Activated CD4-positive, alpha-beta T cell treated with anti-CD3 and anti-CD28 coated beads, Interleukin-2, amount 50 U/mL, for 16 hours (primary cell): ENCODE measurements around the gene CELF5.
"Not testable (repeated sequence)": the region's sequence is repeated elsewhere in the genome, so short reads cannot be mapped to it uniquely, and the experiment has no call there.

Source experiments
- DNase-seq: peaks from one replicate; pipeline ENCODE4 v3.0.0-alpha.2; 2020

CELF5 gene

GRCh38 chr19:3295581-3295980 is 71.1 kb downstream of the CELF5 start:
- no peak for DNase-seq

GRCh38 chr19:3296034-3296433 is 71.6 kb downstream of the CELF5 start:
- DNase-seq = no peak

- no peak for DNase-seq
Observed at GRCh38 chr19:3296446-3296845, 72.0 kb downstream of the CELF5 start.

GRCh38 chr19:3298853-3299449 is 74.5 kb downstream of the CELF5 start:
- no peak for DNase-seq

DNA sequence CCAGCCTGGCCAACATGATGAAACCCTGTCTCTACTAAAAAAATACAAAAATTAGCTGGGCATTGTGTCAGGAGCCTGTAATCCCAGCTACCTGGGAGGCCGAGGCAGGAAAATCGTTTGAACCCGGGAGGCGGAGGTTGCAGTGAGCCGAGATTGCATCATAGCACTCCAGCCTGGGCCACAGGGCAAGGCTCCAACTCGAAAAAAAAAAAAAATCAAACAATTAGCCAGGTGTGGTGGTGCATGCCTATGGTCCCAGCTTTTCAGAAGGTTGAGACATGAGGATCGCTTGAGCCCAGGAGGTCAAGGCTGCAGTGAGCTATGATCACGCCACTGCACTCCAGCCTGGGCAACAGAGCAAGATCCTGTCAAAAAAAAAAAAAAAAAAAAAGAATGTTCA is 76.1 kb downstream of the CELF5 start:
- not testable (repeated sequence) for DNase-seq

GRCh38 chr19:3302755-3303154 is 78.3 kb downstream of the CELF5 start:
- peak; percentile 6 for DNase-seq

DNA sequence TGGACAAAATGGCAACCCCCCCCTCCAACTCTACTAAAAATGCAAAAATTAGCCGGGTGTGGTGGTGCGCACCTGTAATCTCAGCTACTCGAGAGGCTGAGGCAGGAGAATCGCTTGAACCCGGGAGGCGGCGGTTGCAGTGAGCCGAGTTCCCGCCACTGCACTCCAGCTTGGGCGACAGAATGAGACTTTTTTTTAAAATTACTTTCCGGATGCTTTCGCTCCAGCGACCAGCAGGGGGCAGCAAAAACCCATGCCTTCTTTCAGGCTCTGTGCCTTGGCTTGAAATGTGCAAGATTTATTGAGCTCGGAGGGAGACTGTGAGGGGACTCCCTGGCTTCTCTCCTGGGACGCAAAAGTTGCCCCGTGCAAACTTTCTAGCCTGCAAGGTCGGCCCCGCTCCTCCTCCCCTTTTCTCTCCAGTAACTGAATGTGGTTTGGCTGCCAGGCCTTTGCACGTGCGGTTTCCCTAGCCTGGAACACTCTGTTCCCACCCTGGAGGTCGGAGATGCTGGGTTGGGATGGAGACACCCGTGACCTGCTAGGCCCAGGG is 80.5 kb downstream of the CELF5 start:
- DNase-seq = peak; percentile 74

DNA sequence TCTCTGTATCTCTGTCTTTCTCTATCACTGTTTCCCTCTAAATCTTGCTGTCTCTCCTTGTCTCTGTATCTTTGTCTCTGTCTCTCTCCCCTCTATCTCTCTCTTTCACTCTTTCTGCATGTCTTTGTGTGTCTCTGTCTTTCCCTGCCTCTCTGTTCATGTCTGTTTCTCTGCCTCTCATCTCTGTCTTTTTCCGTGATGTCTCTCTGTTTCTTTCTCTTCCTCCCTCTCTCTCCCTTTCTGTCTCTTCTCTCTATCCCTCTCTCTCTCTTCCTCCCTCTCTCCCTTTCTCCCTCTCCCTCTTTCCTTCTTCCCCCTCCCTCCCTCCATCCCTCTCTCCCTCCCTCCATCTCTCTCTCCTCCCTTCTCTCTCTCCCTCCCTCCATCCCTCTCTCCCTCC is 85.3 kb downstream of the CELF5 start:
- no peak for DNase-seq

GRCh38 chr19:3310280-3310679 is 85.8 kb downstream of the CELF5 start:
- DNase-seq = no peak

DNA sequence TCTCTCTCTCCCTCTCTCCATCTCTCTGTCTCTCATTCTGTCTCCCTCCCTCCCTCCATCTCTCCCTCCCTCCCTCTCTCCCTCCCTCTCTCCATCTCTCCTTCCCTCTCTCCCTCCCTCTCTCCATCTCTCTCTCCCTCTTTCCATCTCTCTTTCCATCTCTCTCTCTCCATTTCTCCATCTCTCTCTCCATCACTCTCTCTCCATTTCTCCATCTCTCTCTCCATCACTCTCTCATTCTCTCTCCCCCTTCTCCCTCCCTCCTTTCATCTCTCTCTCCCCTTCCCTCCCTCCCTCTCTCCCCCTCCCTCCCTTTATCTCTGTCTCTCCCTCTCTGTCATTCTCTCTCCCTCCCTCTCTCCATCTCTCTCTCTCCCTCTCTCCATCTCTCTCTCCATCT is 86.2 kb downstream of the CELF5 start:
- no peak for DNase-seq

DNA sequence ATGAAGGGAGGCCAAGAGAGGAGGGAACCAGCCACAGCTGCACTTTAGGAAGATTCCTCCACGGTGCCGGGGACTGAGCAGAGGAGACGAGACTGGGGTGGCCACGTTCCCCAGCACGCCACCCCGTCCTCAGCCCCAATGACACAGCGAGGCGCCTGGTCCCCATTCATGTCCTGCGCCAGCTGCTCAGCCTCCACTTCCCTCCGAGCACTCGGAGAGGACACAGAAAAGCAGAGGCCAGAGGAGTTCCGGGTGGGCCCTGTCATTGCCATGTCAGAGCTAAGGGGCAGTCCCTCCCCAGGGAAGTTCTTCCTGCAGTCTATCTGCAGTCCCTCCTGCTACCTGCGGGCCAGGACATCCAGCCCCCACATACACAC is 88.7 kb downstream of the CELF5 start:
- no peak for DNase-seq

- no peak for DNase-seq
Observed at GRCh38 chr19:3314962-3315675, 90.7 kb downstream of the CELF5 start.

DNA sequence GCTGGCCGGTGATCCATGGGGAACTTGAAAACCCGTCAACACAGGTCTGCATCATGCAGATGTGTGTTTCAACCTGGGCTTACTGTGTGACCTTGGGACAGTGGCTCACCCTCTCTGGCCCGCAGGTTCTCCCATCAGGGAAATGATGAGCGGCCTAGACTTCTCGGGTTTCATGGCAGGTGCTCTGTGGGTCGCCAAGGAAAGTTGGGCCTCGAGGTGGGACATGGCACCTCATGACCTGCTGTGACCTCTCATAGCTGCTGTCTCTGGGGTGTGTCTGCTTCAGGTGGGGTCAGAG is 91.2 kb downstream of the CELF5 start:
- DNase-seq = no peak

DNA sequence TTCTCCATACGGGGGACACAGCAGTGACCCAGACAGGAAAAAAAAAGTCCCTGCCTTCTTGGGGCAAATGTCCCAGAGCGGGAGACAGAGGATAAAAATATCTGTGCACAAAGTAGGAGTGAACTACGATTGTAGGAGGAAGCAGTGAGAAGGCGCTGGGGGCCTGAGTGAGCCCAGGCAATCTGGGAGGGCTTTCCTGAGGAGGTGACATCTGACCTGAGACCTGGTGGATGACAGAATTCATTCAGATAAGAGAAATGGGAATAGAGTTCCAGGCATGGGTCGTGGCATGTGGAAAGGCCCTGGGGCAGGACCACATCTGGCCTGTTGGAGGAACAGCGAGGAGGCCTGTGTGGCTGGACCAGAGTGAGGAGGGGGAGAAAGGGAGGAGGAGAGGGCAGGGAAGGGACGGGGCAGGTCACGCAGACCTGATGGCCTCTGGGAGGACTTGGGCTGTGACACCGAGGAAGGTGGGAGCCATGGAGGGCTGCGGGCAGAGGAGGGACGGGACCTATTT is 91.7 kb downstream of the CELF5 start:
- DNase-seq = no peak

DNA sequence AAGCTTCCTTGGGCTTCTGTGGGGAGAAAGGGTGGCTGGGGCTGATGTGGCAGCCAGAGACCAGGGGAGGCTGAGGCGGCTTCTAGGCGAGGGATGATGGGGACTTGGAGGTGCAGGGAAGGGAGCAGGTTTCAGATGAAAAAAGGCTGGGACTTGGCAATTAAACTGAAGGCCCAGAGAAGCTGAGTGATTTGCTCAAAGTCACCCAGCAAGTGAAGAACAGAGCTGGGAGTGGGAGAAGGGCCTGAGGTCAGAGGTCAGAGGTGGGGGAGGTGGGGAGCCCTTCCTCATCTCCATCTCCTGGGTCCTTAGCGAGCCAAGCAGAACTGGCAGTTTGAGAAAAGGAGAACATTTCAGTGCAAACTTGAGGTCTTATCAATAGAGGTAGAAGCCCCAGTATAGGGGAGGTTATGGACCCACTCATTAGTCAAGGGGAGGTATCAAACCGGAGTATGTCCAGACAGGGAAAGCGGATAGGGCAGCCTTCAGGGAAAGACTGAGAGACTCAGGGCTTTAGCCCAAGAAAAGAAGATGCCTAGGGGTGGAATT is 92.3 kb downstream of the CELF5 start:
- DNase-seq = no peak

GRCh38 chr19:3319643-3320353 is 95.3 kb downstream of the CELF5 start:
- DNase-seq = no peak

- no peak for DNase-seq
Observed at GRCh38 chr19:3320354-3320670, 95.9 kb downstream of the CELF5 start.

GRCh38 chr19:3320853-3321252 is 96.4 kb downstream of the CELF5 start:
- no peak for DNase-seq

DNA sequence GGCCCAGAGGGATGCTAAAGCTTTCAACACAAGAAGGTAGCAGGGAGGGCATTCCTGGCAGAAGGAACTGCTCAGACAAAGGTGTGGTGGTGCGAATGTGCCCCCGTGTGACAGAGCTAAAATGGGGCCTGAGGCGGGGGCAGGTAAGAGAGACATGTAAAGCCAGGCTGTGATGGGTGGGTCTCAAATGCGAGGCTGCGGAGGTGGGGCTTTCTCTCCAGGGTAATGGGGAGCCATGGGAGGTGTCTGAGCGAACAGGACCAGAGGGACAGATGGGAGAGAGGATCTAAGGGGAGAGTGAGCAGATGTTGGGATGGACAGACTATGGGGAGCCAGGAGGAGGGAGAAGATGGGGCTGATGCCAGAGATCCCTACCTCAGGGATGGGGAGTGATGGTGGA is 97.2 kb downstream of the CELF5 start:
- DNase-seq = no peak

DNA sequence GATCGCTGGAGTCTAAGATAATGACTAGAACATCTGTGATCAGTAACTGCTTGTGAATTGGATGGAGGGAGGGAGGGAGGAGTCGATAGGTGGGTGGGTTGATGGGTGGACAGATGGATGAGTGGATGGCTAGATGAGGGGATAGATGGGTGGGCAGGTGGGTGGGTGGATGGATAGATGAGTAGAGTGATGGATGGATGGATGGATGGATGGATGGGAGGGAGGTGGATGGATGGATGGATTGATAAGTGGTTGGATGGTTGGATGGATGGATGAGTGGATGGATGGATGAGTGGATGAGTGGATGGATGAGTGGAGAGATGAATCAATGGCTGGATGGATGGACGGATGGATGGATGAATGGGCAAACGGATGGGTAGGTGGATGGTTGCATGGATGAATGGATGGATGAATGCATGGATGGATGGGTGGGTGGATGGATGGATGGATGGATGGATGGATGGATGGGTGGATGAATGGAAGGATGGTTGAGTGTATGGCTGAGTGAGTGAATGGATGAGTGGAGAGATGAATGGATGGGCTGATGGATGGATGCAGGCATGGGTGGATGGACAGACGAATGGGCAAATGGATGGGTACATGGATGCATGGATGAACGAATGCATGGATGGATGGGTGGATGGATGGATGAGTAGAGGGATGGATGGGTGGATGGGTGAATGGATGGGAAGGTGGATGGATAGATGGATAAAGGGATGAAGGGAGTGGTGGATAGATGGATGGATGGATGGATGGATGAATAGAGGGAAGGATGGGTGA is 97.9 kb downstream of the CELF5 start:
- DNase-seq = no peak

- DNase-seq = no peak
Observed at GRCh38 chr19:3323026-3323425, 98.6 kb downstream of the CELF5 start.

- no peak for DNase-seq
Observed at GRCh38 chr19:3323658-3324057, 99.2 kb downstream of the CELF5 start.

DNA sequence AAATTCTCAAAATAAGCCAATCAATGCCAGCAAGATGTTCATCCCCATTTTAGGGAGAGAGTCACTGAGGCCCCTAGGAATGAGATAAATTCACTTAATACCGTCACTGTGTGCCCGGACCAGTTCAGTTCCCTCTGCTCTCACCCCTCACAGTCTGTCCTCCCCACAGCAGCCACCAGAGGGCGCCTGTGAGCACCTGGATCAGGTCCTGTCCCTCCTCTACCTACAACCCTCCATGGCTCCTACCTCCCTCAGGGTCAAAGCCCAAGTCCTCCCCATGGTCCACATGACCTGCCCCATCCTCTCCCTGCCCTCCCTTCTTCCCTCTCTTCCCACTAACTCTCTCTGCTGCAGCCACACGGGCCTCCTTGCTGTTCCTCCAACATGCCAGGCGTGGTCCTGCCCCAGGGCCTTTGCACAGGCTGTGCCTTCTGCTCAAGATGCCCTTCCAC is 100.0 kb downstream of the CELF5 start:
- DNase-seq = peak; percentile 82
